ENCODE data around the gene ACE2. TPM values are rescaled to one million over a fixed set of nuclear protein-coding genes. Genes with fewer than 3 reads are reported as not detected.

Gene ACE2
- total RNA-seq = 0.19 TPM in 1 of 2 replicates, not detected in the other

GRCh38 chrX:15600745-15601144 lies at the start of gene ACE2:
Gene ACE2, minus strand, starts transcription at chrX:15600960. Its CDS starts 49 bp downstream, at chrX:15600911.

Other genes with a start within 250 kb of the ACE2 start
- gene VEGFD, start 216.5 kb downstream of the ACE2 start, total RNA-seq = 0.09 and 0.85 TPM in 2 replicates
- 67.0 and 285 TPM in 2 replicates for gene PIR, start 107.6 kb downstream of the ACE2 start, total RNA-seq
- gene BMX, start 100.2 kb downstream of the ACE2 start, total RNA-seq = 148 and 192 TPM in 2 replicates
- gene CLTRN, start 63.8 kb upstream of the ACE2 start, total RNA-seq = 0.09 TPM in 1 of 2 replicates, not detected in the other
- gene CA5B, start 137.3 kb upstream of the ACE2 start, total RNA-seq = 1.6 and 3.0 TPM in 2 replicates
- 3.1 and 5.1 TPM in 2 replicates for gene ZRSR2, start 189.5 kb upstream of the ACE2 start, total RNA-seq